GM23338 (cell line): Measurements from ENCODE around the gene SYNE1. TPM values are rescaled to one million over a fixed set of nuclear protein-coding genes. Genes with fewer than 3 reads are reported as not detected.

Experiments used
- ATAC-seq: fragments of 200-7000 bp; cut with Tn5 transposase; 3 replicates; pipeline ENCODE4 v1.9.1; 2020
- DNase-seq: peaks from one replicate; pipeline ENCODE4 v3.0.0-alpha.2; 2015; ENCODE audit warnings: low spot score
- H2AFZ ChIP-seq: fragments of 200-600 bp; sonication (generic); 2 replicates; pipeline ENCODE4 v1.8.0; 2016; ENCODE audit warnings: antibody characterized with exemption, mild to moderate bottlenecking, moderate library complexity
- H3F3A ChIP-seq: fragments of 200-600 bp; sonication (generic); replicated peaks from 2 replicates; pipeline ENCODE4 v1.8.0; 2017; ENCODE audit warnings: antibody characterized with exemption, mixed run types, low read depth
- H3K27ac ChIP-seq: fragments of 200-600 bp; sonication (generic); 2 replicates; pipeline ENCODE4 v1.6.1; 2016; ENCODE audit warnings: low read depth
- H3K27me3 ChIP-seq: fragments of 200-600 bp; sonication (generic); 2 replicates; pipeline ENCODE4 v1.8.0; 2016; ENCODE audit warnings: mild to moderate bottlenecking, mixed run types, moderate library complexity; ENCODE audit not compliant: insufficient read depth
- H3K36me3 ChIP-seq: fragments of 200-600 bp; sonication (generic); 2 replicates; pipeline ENCODE4 v1.8.0; 2016; ENCODE audit warnings: mild to moderate bottlenecking; ENCODE audit not compliant: insufficient read depth
- H3K4me1 ChIP-seq: fragments of 200-600 bp; sonication (generic); 2 replicates; pipeline ENCODE4 v1.8.0; 2016; ENCODE audit warnings: mild to moderate bottlenecking, moderate library complexity; ENCODE audit not compliant: insufficient read depth
- H3K4me2 ChIP-seq: fragments of 200-600 bp; sonication (generic); 2 replicates; pipeline ENCODE4 v1.7.1; 2017; ENCODE audit warnings: mixed run types
- H3K4me3 ChIP-seq: fragments of 200-600 bp; sonication (generic); 2 replicates; pipeline ENCODE4 v1.6.1; 2016; ENCODE audit warnings: mixed run types
- H3K79me2 ChIP-seq: fragments of 200-600 bp; sonication (generic); replicated peaks from 2 replicates; pipeline ENCODE4 v1.8.0; 2017; ENCODE audit warnings: mild to moderate bottlenecking; ENCODE audit not compliant: insufficient read depth
- H3K9me2 ChIP-seq: fragments of 200-600 bp; sonication (generic); 2 replicates; pipeline ENCODE4 v1.8.0; 2017; ENCODE audit not compliant: insufficient read depth
- H4K20me1 ChIP-seq: fragments of 200-600 bp; sonication (generic); replicated peaks from 2 replicates; pipeline ENCODE4 v1.8.0; 2017; ENCODE audit warnings: mild to moderate bottlenecking; ENCODE audit not compliant: insufficient read depth
- H3K27ac Mint-ChIP-seq: 2 replicates; pipeline ENCODE4 v1.8.0; 2020; ENCODE audit warnings: inconsistent platforms, mild to moderate bottlenecking, moderate library complexity, mixed read lengths
- H3K27me3 Mint-ChIP-seq: 3 replicates; pipeline ENCODE4 v1.8.0; 2022; ENCODE audit warnings: low read depth, mild to moderate bottlenecking, moderate library complexity, mixed read lengths, inconsistent platforms; ENCODE audit not compliant: insufficient read depth, poor library complexity
- H3K36me3 Mint-ChIP-seq: 3 replicates; pipeline ENCODE4 v1.8.0; 2021; ENCODE audit warnings: low read depth, mild to moderate bottlenecking, inconsistent platforms, moderate library complexity, mixed read lengths
- H3K4me1 Mint-ChIP-seq: 3 replicates; pipeline ENCODE4 v1.8.0; 2020; ENCODE audit warnings: mild to moderate bottlenecking, inconsistent platforms, mixed read lengths
- H3K4me3 Mint-ChIP-seq: 3 replicates; pipeline ENCODE4 v1.8.0; 2021; ENCODE audit warnings: moderate library complexity, mild to moderate bottlenecking, inconsistent platforms, mixed read lengths
- H3K9me3 Mint-ChIP-seq: 3 replicates; pipeline ENCODE4 v1.8.0; 2020; ENCODE audit warnings: moderate library complexity, mild to moderate bottlenecking, inconsistent platforms, mixed read lengths
- CREB1 ChIP-seq: fragments of 250-450 bp; sonication (Bioruptor Pico); IDR thresholded peaks from 2 replicates; pipeline ENCODE4 v1.5.0; 2020; ENCODE audit warnings: low read depth, mild to moderate bottlenecking, moderate library complexity
- CTCF ChIP-seq, 2 experiments: fragments of 200-600 bp in 1 of 2; sonication (generic) in 1 of 2; conservative IDR thresholded peaks; 2 replicates each; pipeline versions ENCODE4 v1.5.1 to v1.6.1; 2016 to 2017; ENCODE audit warnings: antibody characterized with exemption in 2 of 2, low read depth in 2 of 2, mild to moderate bottlenecking in 2 of 2, moderate library complexity in 1 of 2
- ETS1 ChIP-seq: IDR thresholded peaks from 2 replicates; pipeline ENCODE4 v1.6.1; 2016; ENCODE audit warnings: antibody characterized with exemption
- EZH2phosphoT487 ChIP-seq: fragments of 200-600 bp; sonication (generic); IDR thresholded peaks from one replicate; pipeline ENCODE4 v1.8.1; 2018; ENCODE audit warnings: antibody characterized with exemption; ENCODE audit not compliant: unreplicated experiment
- NANOG ChIP-seq: IDR thresholded peaks from 2 replicates; pipeline ENCODE4 v1.6.1; 2016; ENCODE audit warnings: antibody characterized with exemption, borderline replicate concordance
- POLR2AphosphoS5 ChIP-seq: IDR thresholded peaks from 2 replicates; pipeline ENCODE4 v1.6.1; 2016; ENCODE audit warnings: antibody characterized with exemption, low read depth
- STAT1 ChIP-seq: IDR thresholded peaks from one replicate; pipeline ENCODE4 v1.6.1; 2016; ENCODE audit warnings: antibody characterized with exemption; ENCODE audit not compliant: unreplicated experiment
- ZNF114 ChIP-seq: fragments of 250-450 bp; sonication (Bioruptor Pico); IDR thresholded peaks from 2 replicates; pipeline ENCODE4 v1.5.0; 2020; ENCODE audit warnings: mild to moderate bottlenecking, moderate library complexity
- ZNF331 ChIP-seq: fragments of 250-450 bp; sonication (Bioruptor Pico); IDR thresholded peaks from 2 replicates; pipeline ENCODE4 v1.5.0; 2020; ENCODE audit warnings: low read depth, mild to moderate bottlenecking, moderate library complexity
- ZNF462 ChIP-seq: fragments of 250-450 bp; sonication (Bioruptor Pico); IDR thresholded peaks from 2 replicates; pipeline ENCODE4 v1.5.0; 2020; ENCODE audit warnings: mild to moderate bottlenecking, moderate library complexity
- polyA plus RNA-seq: library from polyadenylated mRNA; unstranded; fragments of >200 nt; fragmentation: Nextera tagmentation; extraction: Ambion mirVana; gene quantifications from 2 replicates; pipeline ENCODE4 v1.2.1, GENCODE V29; 2016
- total RNA-seq: library from RNA; depleted of rRNA; stranded (reverse); fragments of >200 nt; shearing (Covaris generic); gene quantifications from 2 replicates; pipeline ENCODE4 v1.2.3, GENCODE V29; 2014
- TF ChIP-seq, protein P1 (sequence below): IDR thresholded peaks from one replicate; pipeline ENCODE4 v1.6.1; 2018; ENCODE audit warnings: antibody characterized with exemption; ENCODE audit not compliant: unreplicated experiment

The SYNE1 gene
- total and polyA plus RNA-seq, 2 experiments from 2014 or later, result 3.9 to 13.6 TPM

GRCh38 chr6:152085451-152085921 lies 551.7 kb downstream of the SYNE1 start:
- Histone ChIP-seq H3K36me3 (no peaks in the 10 kb centered on the region), H4K20me1 (no peaks in the 10 kb centered on the region), H3K79me2 (no peaks in the 10 kb centered on the region), H3K9me2 (peaks cover 25% of the 10 kb centered on the region; the same call in 1 of the 2 replicates), H3K4me2 (no peak overlapping the region), H3K4me3 (no peak overlapping the region), H2AFZ (no peak overlapping the region), H3K4me1 (no peaks in the 10 kb centered on the region), H3F3A (no peaks in the 10 kb centered on the region), H3K27me3 (no peaks in the 10 kb centered on the region), H3K27ac (no peak overlapping the region)
- H3K27me3 Mint-ChIP-seq, result peaks cover 4% of the 10 kb centered on the region
- H3K4me1 Mint-ChIP-seq, result no peaks in the 10 kb centered on the region
- no peak overlapping the region for H3K4me3 Mint-ChIP-seq
- no peak for ATAC-seq
- H3K9me3 Mint-ChIP-seq, result peaks cover 28% of the 10 kb centered on the region; the same call in 2 of the 3 replicates
- H3K27ac Mint-ChIP-seq, result no peak overlapping the region
- DNase-seq, result no peak
- no peaks in the 10 kb centered on the region for H3K36me3 Mint-ChIP-seq
- TF ChIP-seq STAT1 (no peak), NANOG (no peak), ETS1 (no peak), ZNF114 (CRISPR knock-in tag) (no peak), CREB1 (no peak), ZNF331 (CRISPR knock-in tag) (no peak), EZH2phosphoT487 (no peak), ZNF462 (CRISPR knock-in tag) (no peak), CTCF (conservative IDR thresholded peaks at IDR 0.05; ENCODE audit: low read depth in 2 of 2) (no peak), POLR2AphosphoS5 (no peak)
- TF ChIP-seq, protein P1, sequence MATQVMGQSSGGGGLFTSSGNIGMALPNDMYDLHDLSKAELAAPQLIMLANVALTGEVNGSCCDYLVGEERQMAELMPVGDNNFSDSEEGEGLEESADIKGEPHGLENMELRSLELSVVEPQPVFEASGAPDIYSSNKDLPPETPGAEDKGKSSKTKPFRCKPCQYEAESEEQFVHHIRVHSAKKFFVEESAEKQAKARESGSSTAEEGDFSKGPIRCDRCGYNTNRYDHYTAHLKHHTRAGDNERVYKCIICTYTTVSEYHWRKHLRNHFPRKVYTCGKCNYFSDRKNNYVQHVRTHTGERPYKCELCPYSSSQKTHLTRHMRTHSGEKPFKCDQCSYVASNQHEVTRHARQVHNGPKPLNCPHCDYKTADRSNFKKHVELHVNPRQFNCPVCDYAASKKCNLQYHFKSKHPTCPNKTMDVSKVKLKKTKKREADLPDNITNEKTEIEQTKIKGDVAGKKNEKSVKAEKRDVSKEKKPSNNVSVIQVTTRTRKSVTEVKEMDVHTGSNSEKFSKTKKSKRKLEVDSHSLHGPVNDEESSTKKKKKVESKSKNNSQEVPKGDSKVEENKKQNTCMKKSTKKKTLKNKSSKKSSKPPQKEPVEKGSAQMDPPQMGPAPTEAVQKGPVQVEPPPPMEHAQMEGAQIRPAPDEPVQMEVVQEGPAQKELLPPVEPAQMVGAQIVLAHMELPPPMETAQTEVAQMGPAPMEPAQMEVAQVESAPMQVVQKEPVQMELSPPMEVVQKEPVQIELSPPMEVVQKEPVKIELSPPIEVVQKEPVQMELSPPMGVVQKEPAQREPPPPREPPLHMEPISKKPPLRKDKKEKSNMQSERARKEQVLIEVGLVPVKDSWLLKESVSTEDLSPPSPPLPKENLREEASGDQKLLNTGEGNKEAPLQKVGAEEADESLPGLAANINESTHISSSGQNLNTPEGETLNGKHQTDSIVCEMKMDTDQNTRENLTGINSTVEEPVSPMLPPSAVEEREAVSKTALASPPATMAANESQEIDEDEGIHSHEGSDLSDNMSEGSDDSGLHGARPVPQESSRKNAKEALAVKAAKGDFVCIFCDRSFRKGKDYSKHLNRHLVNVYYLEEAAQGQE, result no peak
